ENCODE results near the gene PPP3R1. TPM values are rescaled to one million over a fixed set of nuclear protein-coding genes. Genes with fewer than 3 reads are reported as not detected.

PPP3R1 gene
- total RNA-seq, 2 experiments from 2014 or later = 69.8 to 70.3 TPM

- no peak for TF ChIP-seq CTCF (IDR thresholded peaks at IDR 0.05)
- DNase-seq (no peak), ATAC-seq (ENCODE audit: poor library complexity) (no peak)
- Mint-ChIP-seq H3K36me3 (ENCODE audit: low read depth) (peaks cover 61% of the 10 kb centered on the region), H3K4me1 (ENCODE audit: low read depth) (peaks cover 56% of the 10 kb centered on the region), H3K9me3 (no peaks in the 10 kb centered on the region), H3K27me3 (no peaks in the 10 kb centered on the region), H3K27ac (peak overlapping the region; percentile 98), H3K4me3 (peak overlapping the region; percentile 96)
- H3K27me3 ChIP-seq (ENCODE audit: control insufficient read depth in 1 of 2, insufficient read depth in 2 of 2, low read length in 2 of 2) = no peaks in the 10 kb centered on the region
- H3K4me3 ChIP-seq (ENCODE audit: low read length) = peak overlapping the region; percentile 94
- no peaks in the 10 kb centered on the region for H3K9me3 ChIP-seq (ENCODE audit: control insufficient read depth in 1 of 2, insufficient read depth in 1 of 2, low read length in 2 of 2)
- peaks cover 24% of the 10 kb centered on the region for H3K4me1 ChIP-seq (ENCODE audit: insufficient read depth, low read length)
- CTCF ChIA-PET = interaction anchor here (1.0 to 2.2 kb wide), 3 partner anchors 11 to 67 kb away, joined by 3 to 6 read pairs (median 6); no protein-coding TSS in a partner anchor
- H3K27ac ChIP-seq (ENCODE audit: low read depth in 1 of 2, low read length in 2 of 2) = peak overlapping the region; percentile 92 to 99
- intact Hi-C loops (cut with DNase I, micrococcal nuclease) = loop anchor here in 1 of 2 experiments (1.0 to 10.0 kb wide), 2 partner anchors 96 to 1227 kb away; partner anchors contain the start of gene GFPT1
- POLR2A ChIA-PET = interaction anchor here (0.6 to 2.7 kb wide), 16 partner anchors 8 to 355 kb away, joined by 3 to 95 read pairs (median 5); partner anchors contain the start of genes APLF, C1D, FBXO48 and PPP3R1
- peaks cover 28% of the 10 kb centered on the region for H3K36me3 ChIP-seq (ENCODE audit: insufficient read depth, low read length)
These were observed 94.2 kb downstream of the PPP3R1 start for GRCh38 chr2:68158134-68158447.

DNA sequence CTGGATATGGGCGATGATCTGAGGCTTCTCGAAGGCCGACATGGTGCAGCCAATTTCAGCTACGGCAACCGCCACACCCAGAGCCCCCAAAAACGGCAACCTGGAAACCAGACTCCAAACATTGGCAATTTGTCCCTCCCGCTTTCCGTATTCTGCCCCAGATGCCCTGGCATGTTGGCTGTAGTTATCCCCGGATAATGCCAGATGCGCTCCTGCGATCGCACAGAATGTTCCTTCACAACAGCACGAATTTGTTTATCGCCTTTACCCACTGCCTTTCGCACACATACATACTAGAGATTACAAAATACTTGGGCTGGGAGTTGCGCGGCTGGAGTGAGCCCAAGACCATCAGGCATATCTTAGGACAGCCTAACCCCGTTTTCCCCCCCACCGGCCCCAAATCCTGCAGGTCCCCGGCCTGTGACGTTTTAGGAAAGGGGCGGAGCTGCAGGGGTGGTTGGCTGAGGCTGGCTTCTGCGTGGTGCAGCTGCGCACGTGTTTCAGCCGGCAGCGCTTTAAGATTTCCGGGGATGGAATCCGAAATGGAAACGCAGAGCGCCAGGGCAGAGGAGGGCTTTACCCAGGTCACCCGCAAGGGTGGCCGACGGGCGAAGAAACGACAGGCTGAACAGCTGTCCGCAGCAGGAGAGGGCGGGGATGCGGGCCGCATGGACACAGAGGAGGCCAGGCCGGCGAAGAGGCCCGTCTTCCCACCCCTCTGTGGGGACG, 94.8 kb downstream of the PPP3R1 start, which contains the start of gene PNO1:
TSS of gene PNO1 (plus strand) at position 487 of the 732 bp plus-strand sequence. CDS start at position 534, 47 bp downstream.
- H3K4me3 Mint-ChIP-seq = peak within 1 kb of the TSS; percentile 96
- H3K27me3 ChIP-seq (ENCODE audit: control insufficient read depth in 1 of 2, insufficient read depth in 2 of 2, low read length in 2 of 2) = no peaks in the 10 kb centered on the region
- peaks cover 55% of the 10 kb centered on the region for H3K36me3 Mint-ChIP-seq (ENCODE audit: low read depth)
- H3K27me3 Mint-ChIP-seq = no peaks in the 10 kb centered on the region
- TF ChIP-seq CTCF (IDR thresholded peaks at IDR 0.05) = no peak
- intact Hi-C loops (cut with DNase I, micrococcal nuclease) = loop anchor here (1.0 to 10.0 kb wide), 6 partner anchors 94 to 1227 kb away; partner anchors contain the start of genes APLF (in 1 of the 2), C1D (in 1 of the 2), FBXO48 (in 1 of the 2) and GFPT1 (in 1 of the 2)
- ChIA-PET POLR2A (interaction anchor here (0.6 to 2.7 kb wide), 19 partner anchors 9 to 609 kb away, joined by 3 to 95 read pairs (median 3); partner anchors contain the start of genes APLF, C1D, FBXO48 and PPP3R1), CTCF (interaction anchor here (0.7 to 2.2 kb wide), 7 partner anchors 10 to 95 kb away, joined by 3 to 6 read pairs (median 3); partner anchors contain the start of gene C1D)
- H3K36me3 ChIP-seq (ENCODE audit: insufficient read depth, low read length) = peaks cover 23% of the 10 kb centered on the region
- no peaks in the 10 kb centered on the region for H3K9me3 Mint-ChIP-seq
- ATAC-seq (ENCODE audit: poor library complexity) (peak; percentile 91), DNase-seq (peak; percentile 93 to 98 (median 97))
- H3K27ac Mint-ChIP-seq = peak within 1 kb of the TSS; percentile 98
- H3K4me1 Mint-ChIP-seq (ENCODE audit: low read depth) = peaks cover 61% of the 10 kb centered on the region
- H3K4me3 ChIP-seq (ENCODE audit: low read length) = peak within 1 kb of the TSS; percentile 94
- peaks cover 26% of the 10 kb centered on the region for H3K4me1 ChIP-seq (ENCODE audit: insufficient read depth, low read length)
- no peaks in the 10 kb centered on the region for H3K9me3 ChIP-seq (ENCODE audit: control insufficient read depth in 1 of 2, insufficient read depth in 1 of 2, low read length in 2 of 2)
- peak within 1 kb of the TSS; percentile 92 to 99 for H3K27ac ChIP-seq (ENCODE audit: low read depth in 1 of 2, low read length in 2 of 2)

GRCh38 chr2:68157002-68157401, 95.3 kb downstream of the PPP3R1 start:
- Mint-ChIP-seq H3K27me3 (no peaks in the 10 kb centered on the region), H3K27ac (peak overlapping the region; percentile 98), H3K4me1 (ENCODE audit: low read depth) (peaks cover 63% of the 10 kb centered on the region), H3K36me3 (ENCODE audit: low read depth) (peaks cover 50% of the 10 kb centered on the region), H3K4me3 (peak overlapping the region; percentile 96), H3K9me3 (no peaks in the 10 kb centered on the region)
- Histone ChIP-seq H3K4me3 (ENCODE audit: low read length) (peak overlapping the region; percentile 94), H3K27ac (ENCODE audit: low read depth in 1 of 2, low read length in 2 of 2) (peak overlapping the region; percentile 92 to 99), H3K9me3 (ENCODE audit: control insufficient read depth in 1 of 2, insufficient read depth in 1 of 2, low read length in 2 of 2) (no peaks in the 10 kb centered on the region), H3K4me1 (ENCODE audit: insufficient read depth, low read length) (peaks cover 29% of the 10 kb centered on the region), H3K36me3 (ENCODE audit: insufficient read depth, low read length) (peaks cover 17% of the 10 kb centered on the region), H3K27me3 (ENCODE audit: control insufficient read depth in 1 of 2, insufficient read depth in 2 of 2, low read length in 2 of 2) (no peaks in the 10 kb centered on the region)
- POLR2A ChIA-PET = interaction anchor here (0.8 to 2.7 kb wide), 16 partner anchors 9 to 610 kb away, joined by 3 to 95 read pairs (median 5); partner anchors contain the start of genes APLF, C1D, FBXO48 and PPP3R1
- ATAC-seq (ENCODE audit: poor library complexity) (peak; percentile 48), DNase-seq (peak in 1 of 14 experiments; percentile 1)
- CTCF ChIA-PET = interaction anchor here (0.7 to 2.2 kb wide), 7 partner anchors 10 to 98 kb away, joined by 3 to 6 read pairs (median 4); partner anchors contain the start of gene C1D
- TF ChIP-seq CTCF (IDR thresholded peaks at IDR 0.05) = no peak
- intact Hi-C loops (cut with DNase I, micrococcal nuclease) = loop anchor here (1.0 to 10.0 kb wide), 5 partner anchors 94 to 1228 kb away; partner anchors contain the start of genes APLF (in 1 of the 2), C1D (in 1 of the 2), FBXO48 (in 1 of the 2) and GFPT1 (in 1 of the 2)

Data from CD4-positive, alpha-beta T cell (primary cell).